SK-N-SH treated with all-trans-retinoic acid at 6 μM for 48 hours (cell line): Measurements from ENCODE around the gene RASD1.

ENCODE experiments used
- ATAC-seq: fragments of 200-7000 bp; cut with Tn5 transposase; 3 replicates; pipeline ENCODE4 v1.9.1; 2020; ENCODE audit warnings: mild to moderate bottlenecking, moderate library complexity
- ARNTL ChIP-seq: fragments of 450-650 bp; formaldehyde crosslinking; IDR thresholded peaks from 2 replicates; pipeline ENCODE4 v1.5.0; 2020; ENCODE audit warnings: low read depth, mild to moderate bottlenecking, moderate library complexity, borderline replicate concordance
- BACH2 ChIP-seq: fragments of 250-450 bp; sonication (Bioruptor Pico); IDR thresholded peaks from 2 replicates; pipeline ENCODE4 v1.9.0; 2021; ENCODE audit warnings: mild to moderate bottlenecking, borderline replicate concordance
- CREB5 ChIP-seq: fragments of 250-450 bp; sonication (Bioruptor Pico); IDR thresholded peaks from 2 replicates; pipeline ENCODE4 v1.5.1; 2020; ENCODE audit warnings: low read depth, mild to moderate bottlenecking, moderate library complexity
- CSDC2 ChIP-seq: fragments of 250-450 bp; sonication (Bioruptor Pico); IDR thresholded peaks from 2 replicates; pipeline ENCODE4 v1.5.0; 2020; ENCODE audit warnings: mild to moderate bottlenecking, moderate library complexity
- ESRRG ChIP-seq: fragments of 250-450 bp; sonication (Bioruptor Pico); IDR thresholded peaks from 2 replicates; pipeline ENCODE4 v1.6.1; 2021; ENCODE audit warnings: mild to moderate bottlenecking
- GLIS3 ChIP-seq: fragments of 250-450 bp; sonication (Bioruptor Pico); IDR thresholded peaks from 2 replicates; pipeline ENCODE4 v1.5.0; 2020; ENCODE audit warnings: mild to moderate bottlenecking, moderate library complexity
- ISL1 ChIP-seq: fragments of 250-450 bp; sonication (Bioruptor Pico); IDR thresholded peaks from 2 replicates; pipeline ENCODE4 v2.1.2; 2022; ENCODE audit warnings: mild to moderate bottlenecking, moderate library complexity
- OSR1 ChIP-seq: fragments of 250-450 bp; sonication (Bioruptor Pico); IDR thresholded peaks from 2 replicates; pipeline ENCODE4 v1.8.0; 2022; ENCODE audit warnings: moderate library complexity, mild to moderate bottlenecking, inconsistent platforms
- POU6F1 ChIP-seq: fragments of 250-450 bp; sonication (Bioruptor Pico); IDR thresholded peaks from 2 replicates; pipeline ENCODE4 v1.8.0; 2021; ENCODE audit warnings: low read depth, mild to moderate bottlenecking, moderate library complexity, borderline replicate concordance
- PPARA ChIP-seq: fragments of 250-450 bp; sonication (Bioruptor Pico); IDR thresholded peaks from 2 replicates; pipeline ENCODE4 v1.5.0; 2020; ENCODE audit warnings: mild to moderate bottlenecking, borderline replicate concordance
- RARB ChIP-seq: fragments of 250-450 bp; sonication (Bioruptor Pico); IDR thresholded peaks from 2 replicates; pipeline ENCODE4 v1.8.0; 2021; ENCODE audit warnings: mild to moderate bottlenecking, moderate library complexity
- TCF4 ChIP-seq: fragments of 250-450 bp; sonication (Bioruptor Pico); IDR thresholded peaks from 2 replicates; pipeline ENCODE4 v1.8.0; 2021; ENCODE audit warnings: mild to moderate bottlenecking, moderate library complexity, borderline replicate concordance
- TOX ChIP-seq: fragments of 250-450 bp; sonication (Bioruptor Pico); IDR thresholded peaks from 2 replicates; pipeline ENCODE4 v1.8.0; 2021; ENCODE audit warnings: mild to moderate bottlenecking, moderate library complexity, borderline replicate concordance
- TSHZ2 ChIP-seq: fragments of 250-450 bp; sonication (Bioruptor Pico); IDR thresholded peaks from 2 replicates; pipeline ENCODE4 v1.5.0; 2020; ENCODE audit warnings: mild to moderate bottlenecking, moderate library complexity
- ZC3H10 ChIP-seq: fragments of 250-450 bp; sonication (Bioruptor Pico); IDR thresholded peaks from 2 replicates; pipeline ENCODE4 v1.5.1; 2021; ENCODE audit warnings: mild to moderate bottlenecking, moderate library complexity
- ZFP3 ChIP-seq: fragments of 250-450 bp; sonication (Bioruptor Pico); IDR thresholded peaks from 2 replicates; pipeline ENCODE4 v1.5.0; 2020; ENCODE audit warnings: mild to moderate bottlenecking, moderate library complexity
- ZFP30 ChIP-seq: fragments of 450-650 bp; formaldehyde crosslinking; IDR thresholded peaks from 2 replicates; pipeline ENCODE4 v1.5.0; 2022; ENCODE audit warnings: mild to moderate bottlenecking, moderate library complexity
- ZNF565 ChIP-seq: fragments of 450-650 bp; formaldehyde crosslinking; conservative IDR thresholded peaks from 2 replicates; pipeline ENCODE4 v1.5.0; 2020; ENCODE audit warnings: low read depth, mild to moderate bottlenecking, moderate library complexity
- ZNF8 ChIP-seq: fragments of 450-650 bp; formaldehyde crosslinking; IDR thresholded peaks from 2 replicates; pipeline ENCODE4 v1.5.0; 2020; ENCODE audit warnings: mild to moderate bottlenecking, moderate library complexity
- TF ChIP-seq, protein P1 (sequence below): fragments of 250-450 bp; sonication (Bioruptor Pico); IDR thresholded peaks from 2 replicates; pipeline ENCODE4 v1.8.0; 2020; ENCODE audit warnings: mild to moderate bottlenecking, moderate library complexity, borderline replicate concordance

The RASD1 gene

DNA sequence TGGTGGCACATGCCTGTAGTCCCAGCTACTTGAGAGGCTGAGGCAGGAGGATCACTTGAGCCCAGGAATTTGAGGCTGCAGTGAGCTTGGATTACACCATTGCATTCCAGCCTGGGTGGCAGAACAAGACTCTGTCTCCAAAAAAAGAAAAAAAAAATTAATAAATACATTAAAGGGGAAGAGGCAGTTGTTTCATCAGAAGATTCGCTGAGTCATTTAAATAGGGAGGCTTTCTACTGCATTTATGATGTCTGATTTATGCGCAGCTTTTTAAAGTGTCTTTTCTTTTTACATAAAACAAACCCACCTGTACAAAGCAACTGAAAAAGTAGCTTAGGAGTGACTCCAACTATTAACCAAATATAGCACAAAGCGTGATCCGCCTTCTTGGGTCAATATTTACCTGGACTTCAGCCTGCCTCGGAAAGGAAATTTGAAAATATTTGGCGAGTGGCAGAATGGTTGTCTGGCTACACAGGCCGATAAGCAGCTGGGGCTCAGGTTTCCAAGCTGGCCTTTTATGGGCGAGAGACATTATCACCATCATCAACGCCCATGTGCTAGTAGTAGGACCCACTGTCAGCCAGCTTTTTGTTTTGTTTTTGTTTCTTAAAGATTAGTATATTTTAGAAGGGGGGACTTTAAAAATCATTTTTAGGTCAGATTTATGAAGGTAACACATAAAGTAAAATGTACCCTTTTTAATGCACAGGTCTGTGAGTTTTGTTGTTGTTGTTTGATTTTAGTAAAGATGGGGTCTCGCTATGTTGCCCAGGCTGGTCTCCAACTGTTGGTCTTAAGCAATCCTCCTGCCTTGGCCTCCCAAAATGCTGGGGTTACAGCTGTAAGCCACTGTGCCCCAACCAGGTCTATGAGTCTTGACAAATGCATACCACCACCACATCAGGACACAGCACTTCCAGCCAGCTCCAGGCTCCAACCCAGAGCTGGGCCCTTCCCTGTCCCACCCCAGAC, 42.5 kb upstream of the RASD1 start (continued):
- TF ChIP-seq TSHZ2 (no peak), ZFP3 (CRISPR knock-in tag) (no peak), RARB (CRISPR knock-in tag) (no peak)

- no peak for ATAC-seq
- TF ChIP-seq GLIS3 (CRISPR knock-in tag), result no peak
- TF ChIP-seq OSR1 (CRISPR knock-in tag), result no peak
- TF ChIP-seq CREB5 (CRISPR knock-in tag), result no peak
- no peak for TF ChIP-seq ARNTL (CRISPR knock-in tag)
- no peak for TF ChIP-seq CSDC2
- no peak for TF ChIP-seq ZFP30 (CRISPR knock-in tag)
- no peak for TF ChIP-seq TCF4 (CRISPR knock-in tag)
- TF ChIP-seq, protein P1, sequence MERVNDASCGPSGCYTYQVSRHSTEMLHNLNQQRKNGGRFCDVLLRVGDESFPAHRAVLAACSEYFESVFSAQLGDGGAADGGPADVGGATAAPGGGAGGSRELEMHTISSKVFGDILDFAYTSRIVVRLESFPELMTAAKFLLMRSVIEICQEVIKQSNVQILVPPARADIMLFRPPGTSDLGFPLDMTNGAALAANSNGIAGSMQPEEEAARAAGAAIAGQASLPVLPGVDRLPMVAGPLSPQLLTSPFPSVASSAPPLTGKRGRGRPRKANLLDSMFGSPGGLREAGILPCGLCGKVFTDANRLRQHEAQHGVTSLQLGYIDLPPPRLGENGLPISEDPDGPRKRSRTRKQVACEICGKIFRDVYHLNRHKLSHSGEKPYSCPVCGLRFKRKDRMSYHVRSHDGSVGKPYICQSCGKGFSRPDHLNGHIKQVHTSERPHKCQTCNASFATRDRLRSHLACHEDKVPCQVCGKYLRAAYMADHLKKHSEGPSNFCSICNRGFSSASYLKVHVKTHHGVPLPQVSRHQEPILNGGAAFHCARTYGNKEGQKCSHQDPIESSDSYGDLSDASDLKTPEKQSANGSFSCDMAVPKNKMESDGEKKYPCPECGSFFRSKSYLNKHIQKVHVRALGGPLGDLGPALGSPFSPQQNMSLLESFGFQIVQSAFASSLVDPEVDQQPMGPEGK (CRISPR knock-in tag), result no peak
- no peak for TF ChIP-seq ZNF8 (CRISPR knock-in tag)
- no peak for TF ChIP-seq BACH2 (CRISPR knock-in tag)
- TF ChIP-seq POU6F1 (CRISPR knock-in tag), result no peak
- no peak for TF ChIP-seq TSHZ2
- TF ChIP-seq ZC3H10 (CRISPR knock-in tag), result no peak
- TF ChIP-seq ZNF565 (CRISPR knock-in tag), result no peak
- TF ChIP-seq ZFP3 (CRISPR knock-in tag), result no peak
- no peak for TF ChIP-seq PPARA (CRISPR knock-in tag)
- no peak for TF ChIP-seq RARB (CRISPR knock-in tag)
- TF ChIP-seq ESRRG, result no peak
- no peak for TF ChIP-seq TOX (CRISPR knock-in tag)
- TF ChIP-seq ISL1 (CRISPR knock-in tag), result no peak
These were observed 41.3 kb upstream of the RASD1 start for GRCh38 chr17:17537311-17538099.
